Skeletal muscle satellite cell (primary cell): ENCODE measurements around the gene TMEM51.
"Not testable (repeated sequence)": the region's sequence is repeated elsewhere in the genome, so short reads cannot be mapped to it uniquely, and the experiment has no call there.

Experiments used
- H3K27me3 ChIP-seq: 2 replicates; pipeline ENCODE4 v1.7.0; 2013; ENCODE audit warnings: low read length; ENCODE audit not compliant: control insufficient read depth, insufficient read depth
- H3K36me3 ChIP-seq: 2 replicates; pipeline ENCODE4 v1.7.0; 2013; ENCODE audit warnings: mild to moderate bottlenecking, control low read depth, low read length; ENCODE audit not compliant: insufficient read depth
- H3K4me1 ChIP-seq: 2 replicates; pipeline ENCODE4 v1.7.0; 2013; ENCODE audit warnings: low read length; ENCODE audit not compliant: control insufficient read depth, insufficient read depth
- H3K4me2 ChIP-seq: 2 replicates; pipeline ENCODE4 v1.7.0; 2013; ENCODE audit warnings: mild to moderate bottlenecking, low read length
- H3K4me3 ChIP-seq: 2 replicates; pipeline ENCODE4 v1.7.0; 2013; ENCODE audit warnings: low read length
- H3K9ac ChIP-seq: 2 replicates; pipeline ENCODE4 v1.7.0; 2013; ENCODE audit warnings: mild to moderate bottlenecking, low read depth, low read length, moderate library complexity
- H3K9me3 ChIP-seq: replicated peaks from 2 replicates; pipeline ENCODE4 v1.7.0; 2013; ENCODE audit warnings: mild to moderate bottlenecking, control low read depth, low read length

TMEM51 gene

GRCh38 chr1:15173863-15174614 is 20.5 kb downstream of the TMEM51 start:
- Histone ChIP-seq H3K4me3 (no peak overlapping the region), H3K9me3 (no peaks in the 10 kb centered on the region), H3K4me2 (no peak overlapping the region), H3K4me1 (peaks cover 25% of the 10 kb centered on the region), H3K36me3 (no peaks in the 10 kb centered on the region), H3K27me3 (no peaks in the 10 kb centered on the region), H3K9ac (no peak overlapping the region)

- no peak overlapping the region for H3K9ac ChIP-seq
- H3K4me2 ChIP-seq: no peak overlapping the region
- no peaks in the 10 kb centered on the region for H3K36me3 ChIP-seq
- H3K4me3 ChIP-seq: no peak overlapping the region
- H3K9me3 ChIP-seq: no peaks in the 10 kb centered on the region
- H3K27me3 ChIP-seq: no peaks in the 10 kb centered on the region
- peaks cover 31% of the 10 kb centered on the region for H3K4me1 ChIP-seq
Measured at GRCh38 chr1:15174615-15174983, 21.1 kb downstream of the TMEM51 start.

GRCh38 chr1:15175324-15176094 is 22.0 kb downstream of the TMEM51 start:
- not testable (repeated sequence) for H3K9me3 ChIP-seq, H3K4me3 ChIP-seq, H3K9ac ChIP-seq, H3K27me3 ChIP-seq, H3K36me3 ChIP-seq, H3K4me2 ChIP-seq
- peaks cover 40% of the 10 kb centered on the region for H3K4me1 ChIP-seq

GRCh38 chr1:15176120-15176519 is 22.6 kb downstream of the TMEM51 start:
- H3K4me2 ChIP-seq: no peak overlapping the region
- no peak overlapping the region for H3K4me3 ChIP-seq
- H3K4me1 ChIP-seq: peaks cover 40% of the 10 kb centered on the region
- H3K36me3 ChIP-seq: no peaks in the 10 kb centered on the region
- no peak overlapping the region for H3K9ac ChIP-seq
- H3K27me3 ChIP-seq: no peaks in the 10 kb centered on the region
- no peaks in the 10 kb centered on the region for H3K9me3 ChIP-seq

GRCh38 chr1:15176898-15177665 is 23.5 kb downstream of the TMEM51 start:
- H3K4me3 ChIP-seq: no peak overlapping the region
- no peaks in the 10 kb centered on the region for H3K36me3 ChIP-seq
- no peaks in the 10 kb centered on the region for H3K27me3 ChIP-seq
- no peak overlapping the region for H3K4me2 ChIP-seq
- H3K4me1 ChIP-seq: peaks cover 40% of the 10 kb centered on the region
- H3K9ac ChIP-seq: no peak overlapping the region
- H3K9me3 ChIP-seq: no peaks in the 10 kb centered on the region

GRCh38 chr1:15177710-15178166 is 24.2 kb downstream of the TMEM51 start:
- H3K4me1 ChIP-seq: peaks cover 35% of the 10 kb centered on the region

GRCh38 chr1:15178571-15179484 is 25.3 kb downstream of the TMEM51 start:
- Histone ChIP-seq H3K4me1 (peaks cover 32% of the 10 kb centered on the region), H3K27me3 (no peaks in the 10 kb centered on the region), H3K36me3 (no peaks in the 10 kb centered on the region), H3K4me3 (peak overlapping the region; percentile 8), H3K9ac (no peak overlapping the region), H3K4me2 (peak overlapping the region; percentile 56), H3K9me3 (no peaks in the 10 kb centered on the region)

More at GRCh38 chr1:15177710-15178166, 24.2 kb downstream of the TMEM51 start:
- no peak overlapping the region for H3K4me2 ChIP-seq
- no peak overlapping the region for H3K4me3 ChIP-seq
- no peaks in the 10 kb centered on the region for H3K9me3 ChIP-seq
- no peak overlapping the region for H3K9ac ChIP-seq
- no peaks in the 10 kb centered on the region for H3K36me3 ChIP-seq
- no peaks in the 10 kb centered on the region for H3K27me3 ChIP-seq

GRCh38 chr1:15179485-15179883 is 25.9 kb downstream of the TMEM51 start:
- Histone ChIP-seq H3K9me3 (no peaks in the 10 kb centered on the region), H3K9ac (no peak overlapping the region), H3K4me1 (peaks cover 32% of the 10 kb centered on the region), H3K4me3 (no peak overlapping the region), H3K4me2 (peak overlapping the region; percentile 56), H3K36me3 (no peaks in the 10 kb centered on the region), H3K27me3 (no peaks in the 10 kb centered on the region)

GRCh38 chr1:15180189-15180588 is 26.6 kb downstream of the TMEM51 start:
- Histone ChIP-seq H3K9me3 (no peaks in the 10 kb centered on the region), H3K4me3 (no peak overlapping the region), H3K4me1 (peaks cover 32% of the 10 kb centered on the region)

GRCh38 chr1:15180945-15181523 is 27.5 kb downstream of the TMEM51 start:
- Histone ChIP-seq H3K4me2 (no peak overlapping the region), H3K27me3 (no peaks in the 10 kb centered on the region), H3K9me3 (no peaks in the 10 kb centered on the region), H3K4me3 (no peak overlapping the region), H3K9ac (no peak overlapping the region), H3K4me1 (peaks cover 32% of the 10 kb centered on the region), H3K36me3 (no peaks in the 10 kb centered on the region)

More at GRCh38 chr1:15180189-15180588, 26.6 kb downstream of the TMEM51 start:
- H3K36me3 ChIP-seq: no peaks in the 10 kb centered on the region
- H3K4me2 ChIP-seq: no peak overlapping the region
- H3K27me3 ChIP-seq: no peaks in the 10 kb centered on the region
- H3K9ac ChIP-seq: no peak overlapping the region
